Activated CD8-positive, alpha-beta memory T cell treated with anti-CD3 and anti-CD28 coated beads for 24 hours (primary cell): ENCODE measurements around the gene APOBR.
"Not testable (repeated sequence)": the region's sequence is repeated elsewhere in the genome, so short reads cannot be mapped to it uniquely, and the experiment has no call there.

Experiments used
- DNase-seq: peaks from one replicate; pipeline ENCODE4 v3.0.0-alpha.2; 2020

Gene APOBR, protein sequence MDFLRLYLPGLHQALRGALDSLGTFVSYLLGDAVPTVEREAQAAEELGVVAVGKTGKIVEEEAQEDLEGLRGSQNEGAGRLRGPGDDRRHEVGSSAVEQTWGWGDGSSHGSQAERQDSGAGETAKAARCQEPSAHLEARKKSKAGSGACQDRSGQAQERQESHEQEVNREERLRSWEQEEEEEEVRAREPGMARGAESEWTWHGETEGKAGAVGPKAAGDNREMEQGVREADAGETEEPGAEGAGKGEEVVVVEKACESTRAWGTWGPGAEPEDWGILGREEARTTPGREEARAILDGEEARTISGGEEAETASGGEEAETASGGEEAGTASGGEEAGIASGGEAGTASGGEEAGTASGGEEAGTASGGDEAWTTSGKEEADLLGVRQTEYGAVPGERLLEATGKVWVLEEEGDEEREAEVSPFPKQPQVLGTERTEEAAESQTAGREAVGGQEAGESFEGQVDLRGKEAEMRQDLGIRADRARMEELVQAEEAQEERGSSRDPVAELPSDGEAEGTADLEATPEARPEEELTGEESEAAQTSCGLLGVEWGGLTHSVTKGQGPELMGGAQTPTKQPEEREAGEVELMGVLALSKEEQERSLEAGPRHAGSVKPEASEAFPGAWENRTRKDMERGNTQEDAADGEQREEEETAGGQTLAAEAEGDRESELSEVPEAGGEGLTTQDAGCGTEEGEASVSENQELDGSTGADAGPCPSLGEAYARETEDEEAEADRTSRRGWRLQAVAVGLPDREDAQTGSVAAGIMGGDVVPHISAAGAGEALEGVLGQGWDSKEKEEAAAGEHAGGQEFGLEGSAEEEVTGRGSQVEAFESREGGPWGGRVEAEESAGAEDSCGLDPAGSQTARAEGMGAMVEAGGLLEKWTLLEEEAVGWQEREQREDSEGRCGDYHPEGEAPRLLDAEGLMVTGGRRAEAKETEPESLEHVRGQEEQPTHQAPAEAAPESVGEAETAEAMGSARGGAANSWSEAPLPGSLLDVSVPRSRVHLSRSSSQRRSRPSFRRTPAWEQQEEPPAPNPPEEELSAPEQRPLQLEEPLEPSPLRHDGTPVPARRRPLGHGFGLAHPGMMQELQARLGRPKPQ

DNA sequence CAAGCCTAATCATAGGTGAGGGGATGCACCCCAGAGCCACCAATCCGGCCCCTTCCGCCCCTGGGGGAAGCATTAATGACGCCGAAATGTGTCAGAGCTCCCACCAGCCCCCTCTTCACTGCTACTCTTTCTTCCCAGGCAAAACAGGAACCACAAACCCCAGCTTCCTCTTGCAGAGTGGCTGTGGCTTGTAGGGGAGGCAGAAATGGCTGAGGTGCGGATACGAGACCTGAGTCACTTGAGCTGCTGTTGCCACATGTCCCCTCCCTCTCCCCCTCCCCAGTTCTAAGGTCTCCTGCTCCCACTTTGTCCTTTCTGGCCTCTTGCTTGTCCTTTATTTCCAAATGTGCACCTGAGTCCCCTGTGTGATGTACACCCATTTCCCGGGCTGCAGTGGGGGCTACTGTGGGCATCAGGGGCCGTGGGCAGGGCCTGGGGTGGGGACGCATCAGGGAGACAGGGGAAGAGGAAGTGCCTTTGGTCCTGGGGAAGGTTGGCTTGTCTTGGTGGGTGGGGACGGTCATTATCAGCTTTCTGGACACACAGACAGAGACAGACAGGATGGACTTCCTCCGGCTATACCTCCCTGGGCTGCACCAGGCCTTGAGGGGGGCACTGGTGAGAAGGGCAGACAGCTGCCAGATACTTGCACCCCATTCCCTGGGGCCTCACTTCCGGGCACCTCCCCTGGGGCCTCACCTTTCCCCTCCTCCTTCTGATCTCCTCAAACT, at the start of gene APOBR:
Gene APOBR, plus strand, starts transcription at position 523 of the 731 bp plus-strand sequence. Its CDS starts 39 bp downstream, at position 562.
- peak; percentile 90 for DNase-seq

DNA sequence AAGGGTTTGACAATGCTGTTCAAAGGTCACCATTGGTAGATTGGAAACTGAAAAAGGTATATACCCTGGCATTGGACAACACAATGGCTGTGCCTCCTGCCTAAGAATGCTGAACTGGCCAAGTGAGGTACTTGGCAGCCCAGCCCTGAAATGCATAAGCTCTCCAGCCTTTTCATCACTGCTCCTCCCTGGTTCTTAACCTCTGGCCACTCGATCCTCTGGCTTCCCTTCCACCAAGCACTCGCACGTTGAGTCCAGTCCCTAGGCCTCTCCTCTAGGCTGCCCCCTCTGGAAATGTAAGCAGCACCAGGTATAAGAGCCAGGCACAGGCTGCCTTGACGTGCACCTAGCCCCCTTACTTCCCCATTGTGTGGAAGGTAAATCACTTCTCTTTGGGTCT, 48.1 kb upstream of the APOBR start:
- DNase-seq, result not testable (repeated sequence)

DNA sequence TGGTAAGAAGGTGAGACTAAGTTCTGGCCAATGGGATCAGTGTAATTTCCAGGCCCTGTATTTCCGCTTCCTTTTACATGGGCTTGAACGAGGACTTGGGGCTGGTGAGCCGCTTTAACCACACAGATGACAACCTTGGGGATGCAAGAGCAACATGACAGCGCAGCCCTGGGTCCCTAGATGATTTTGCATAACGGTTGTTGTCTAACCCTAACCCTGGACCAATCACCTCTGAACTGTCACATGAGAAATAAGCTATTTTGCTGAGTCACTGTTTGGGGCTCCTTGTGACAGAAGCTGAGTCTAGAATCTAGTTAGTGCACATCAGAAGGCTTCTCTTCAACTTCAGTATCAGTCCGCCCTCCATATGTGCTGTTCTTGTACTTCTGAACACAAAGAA, 47.4 kb upstream of the APOBR start:
- not testable (repeated sequence) for DNase-seq

DNA sequence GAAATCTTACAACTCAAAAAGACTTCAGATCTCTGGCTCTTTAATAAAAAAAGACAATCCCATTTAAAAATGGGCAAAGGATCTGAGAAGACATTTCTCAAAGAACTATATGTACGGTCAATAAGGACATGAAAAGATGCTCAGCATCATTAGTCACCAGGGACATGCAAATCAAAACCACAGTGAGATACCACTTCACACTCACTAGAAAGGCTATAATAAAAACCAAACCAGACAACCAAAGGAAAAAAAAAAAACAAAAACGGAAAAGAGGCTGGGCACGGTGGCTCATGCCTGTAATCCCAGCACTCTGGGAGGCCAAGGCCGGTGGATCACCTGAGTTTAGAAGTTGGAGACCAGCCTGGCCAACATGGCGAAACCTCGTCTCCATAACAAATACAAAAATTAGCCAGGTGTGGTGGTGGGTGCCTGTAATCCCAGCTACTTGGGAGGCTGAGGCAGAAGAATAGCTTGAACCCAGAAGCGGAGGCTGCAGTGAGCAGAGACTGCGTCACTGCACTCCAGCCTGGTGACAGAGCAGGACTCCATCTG, 20.7 kb upstream of the APOBR start:
- no peak for DNase-seq

DNA sequence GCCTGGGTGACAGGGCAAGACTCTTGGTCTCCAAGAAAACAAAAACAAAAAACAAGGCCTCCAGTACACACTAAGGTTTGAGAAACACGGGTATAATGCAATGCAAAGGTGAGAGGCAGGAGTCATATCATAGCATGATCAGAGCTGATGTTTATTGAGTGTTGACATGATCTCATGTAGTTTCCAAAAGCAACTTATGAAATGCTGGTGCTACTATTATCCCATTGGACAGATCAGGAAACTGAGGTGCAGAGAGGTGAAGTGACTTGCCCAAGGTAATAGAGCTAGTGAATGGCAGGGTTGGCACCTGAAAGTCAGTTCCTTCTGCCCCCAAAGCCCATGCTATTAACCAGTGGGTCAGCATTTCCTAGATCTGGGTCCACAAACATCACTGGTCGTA, 19.2 kb upstream of the APOBR start:
- no peak for DNase-seq

DNA sequence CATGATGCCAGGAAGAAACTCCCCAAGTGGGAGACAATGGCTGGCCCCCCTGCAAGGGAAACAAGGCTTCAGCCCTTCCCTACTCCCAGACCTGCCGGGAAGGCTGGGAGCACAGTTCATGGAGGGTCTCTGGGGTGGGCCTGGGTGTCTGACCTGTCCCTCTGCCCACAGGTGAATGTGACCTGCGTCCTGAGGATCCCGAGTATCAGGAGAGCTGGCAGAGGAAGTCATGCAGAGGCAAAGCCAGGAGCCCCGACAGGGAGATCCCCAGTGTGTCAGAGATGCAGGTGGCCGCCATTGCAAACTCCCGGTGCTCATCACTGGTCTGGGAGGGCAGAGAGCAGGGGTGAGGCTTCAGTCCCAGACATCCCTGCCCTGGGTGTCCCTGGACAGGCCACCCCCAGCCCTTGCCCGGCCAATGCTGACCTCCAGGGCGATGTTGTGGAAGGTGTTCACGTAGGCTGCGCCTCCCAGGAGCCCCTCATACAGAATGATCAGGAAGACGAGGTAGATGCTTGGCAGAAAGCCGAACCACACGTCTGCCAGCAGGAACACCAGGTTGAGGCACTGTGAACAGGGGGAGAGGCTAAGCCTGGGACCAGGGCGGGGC, 17.0 kb upstream of the APOBR start:
- DNase-seq, result no peak

DNA sequence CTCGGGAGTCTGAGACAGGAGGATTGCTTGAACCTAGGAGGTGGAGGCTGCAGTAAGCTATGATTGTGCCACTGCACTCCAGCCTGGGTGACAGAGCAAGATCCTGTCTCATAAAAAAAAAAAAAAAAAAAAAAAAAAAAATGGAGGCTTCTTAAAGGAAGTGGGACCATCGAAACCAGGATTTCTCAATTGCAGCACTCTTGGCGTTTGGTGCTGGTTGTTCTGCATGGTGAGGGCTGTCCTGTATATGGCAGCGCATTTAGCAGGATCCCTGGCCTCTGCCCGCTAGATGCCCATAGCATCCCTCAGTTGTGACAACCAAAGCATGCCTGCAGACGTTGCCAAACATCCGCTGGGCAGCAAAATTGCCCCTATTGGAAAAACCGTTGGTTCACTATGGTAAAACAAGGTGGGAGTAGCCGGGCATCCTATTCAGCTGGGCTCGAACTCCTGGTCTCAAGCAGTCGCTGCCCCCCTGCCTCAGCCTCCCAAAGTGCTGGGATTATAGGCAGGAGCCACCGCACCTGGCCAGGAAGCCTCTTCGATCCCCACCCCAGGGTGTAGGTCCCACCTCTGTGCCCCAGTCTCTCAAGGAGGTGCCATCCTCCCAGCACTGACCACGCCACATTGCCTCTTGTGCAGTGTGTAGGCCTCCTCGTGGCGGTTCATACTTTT, 15.8 kb upstream of the APOBR start:
- no peak for DNase-seq

DNA sequence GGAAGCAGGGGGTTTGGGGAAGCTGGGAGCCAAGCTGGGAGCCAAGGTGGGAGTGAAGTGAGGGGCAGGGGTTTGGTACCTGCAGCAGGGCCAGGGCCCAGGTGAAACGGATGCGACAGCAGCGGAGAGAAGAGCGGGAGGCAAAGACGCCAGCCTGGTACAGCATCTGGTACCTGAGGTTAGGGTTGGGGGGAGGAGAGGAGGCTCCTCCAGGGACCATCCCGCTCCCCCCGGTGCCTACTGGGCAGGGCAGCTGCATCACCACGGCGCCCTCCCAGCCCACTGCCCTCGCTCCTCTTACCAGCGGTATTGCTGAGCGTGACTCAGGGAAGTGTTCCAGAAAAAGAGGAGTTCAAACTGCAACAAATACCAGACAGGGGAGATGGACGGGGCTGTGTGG, 12.4 kb upstream of the APOBR start:
- no peak for DNase-seq

DNA sequence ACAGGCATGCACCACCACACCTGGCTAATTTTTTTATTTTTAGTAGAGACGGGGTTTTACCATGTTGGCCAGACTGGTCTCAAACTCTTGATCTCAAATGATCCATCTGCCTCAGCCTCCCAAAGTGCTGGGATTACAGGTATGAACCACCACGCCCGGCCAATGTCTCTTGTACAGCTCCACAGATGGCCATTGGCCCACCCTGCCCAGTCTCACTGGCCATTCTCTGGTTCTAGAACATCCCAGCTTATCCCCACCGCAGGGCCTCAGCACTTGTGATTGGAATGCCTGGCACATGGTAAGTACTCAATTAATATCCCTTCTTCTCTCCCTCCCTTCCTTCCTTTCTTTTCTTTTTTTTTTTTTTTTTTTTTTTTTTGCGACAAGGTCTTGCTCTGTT, 11.1 kb upstream of the APOBR start:
- DNase-seq, result not testable (repeated sequence)

GRCh38 chr16:28486266-28486665, 8.2 kb upstream of the APOBR start:
- DNase-seq, result no peak

DNA sequence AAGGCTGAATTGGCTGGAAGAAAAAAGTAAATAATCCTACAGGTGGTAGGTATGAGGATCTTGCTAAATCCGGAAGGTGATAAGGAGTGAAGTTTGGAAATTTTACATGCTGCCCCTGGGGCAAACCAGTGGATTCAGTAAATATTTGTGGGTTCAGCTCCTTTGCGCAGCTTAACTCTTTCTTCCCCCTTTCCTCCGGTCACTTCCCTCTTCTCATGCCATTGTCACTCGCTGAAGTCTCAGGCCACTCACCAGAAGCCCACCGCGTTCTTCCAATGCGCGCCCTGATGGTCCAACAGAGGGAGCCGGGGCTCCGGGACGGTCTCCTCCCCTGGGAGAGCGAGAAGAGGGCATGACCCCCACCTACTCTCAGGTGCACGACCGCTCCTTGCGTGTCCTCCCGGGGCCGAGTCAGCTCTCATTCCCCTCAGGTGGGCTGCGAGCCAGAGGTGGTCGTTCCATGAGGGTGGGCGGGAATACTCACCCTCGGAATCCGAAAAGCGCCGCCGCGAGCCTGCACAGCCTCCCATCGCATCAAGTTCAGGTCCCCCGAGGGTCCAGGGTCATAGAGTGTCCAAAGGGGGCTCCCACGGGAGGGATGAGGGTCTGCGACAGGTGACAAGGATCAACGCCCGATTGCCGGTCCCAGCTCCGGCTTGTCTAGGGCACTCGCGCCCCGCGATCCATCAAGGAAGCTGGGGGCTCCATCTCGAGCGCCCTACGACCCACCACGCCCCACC, 3.0 kb upstream of the APOBR start:
- no peak for DNase-seq

DNA sequence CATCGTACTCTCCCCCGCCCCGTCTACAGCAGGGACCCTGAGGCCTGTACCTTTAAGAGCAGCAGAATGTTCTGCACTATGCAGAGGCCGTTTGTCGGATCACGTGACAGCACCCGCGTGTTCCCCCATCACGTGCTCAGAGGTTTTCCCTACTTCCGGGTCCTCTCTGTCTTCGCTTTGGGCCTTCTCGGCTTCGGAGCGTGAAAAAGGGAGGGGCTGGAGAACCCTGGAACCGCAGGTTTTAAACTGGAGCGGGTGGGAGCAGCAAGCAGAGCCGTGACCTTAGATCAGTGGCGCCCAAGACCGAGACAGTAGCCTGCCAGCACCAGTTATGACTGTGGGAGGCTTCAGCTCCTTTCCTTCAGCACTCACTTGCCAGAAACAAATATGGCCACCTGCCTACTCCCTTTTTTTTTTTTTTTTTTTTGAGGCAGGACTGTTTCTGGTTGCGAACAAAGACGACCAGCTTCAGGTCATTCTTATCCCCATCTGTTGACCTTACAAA, 2.4 kb upstream of the APOBR start, which contains the start of gene CLN3:
Gene CLN3, minus strand, starts transcription at position 105 of the 505 bp plus-strand sequence. CDS start 315 bp downstream, outside the sequence.
- peak; percentile 96 for DNase-seq

GRCh38 chr16:28492511-28492910, 1.9 kb upstream of the APOBR start:
- no peak for DNase-seq

DNA sequence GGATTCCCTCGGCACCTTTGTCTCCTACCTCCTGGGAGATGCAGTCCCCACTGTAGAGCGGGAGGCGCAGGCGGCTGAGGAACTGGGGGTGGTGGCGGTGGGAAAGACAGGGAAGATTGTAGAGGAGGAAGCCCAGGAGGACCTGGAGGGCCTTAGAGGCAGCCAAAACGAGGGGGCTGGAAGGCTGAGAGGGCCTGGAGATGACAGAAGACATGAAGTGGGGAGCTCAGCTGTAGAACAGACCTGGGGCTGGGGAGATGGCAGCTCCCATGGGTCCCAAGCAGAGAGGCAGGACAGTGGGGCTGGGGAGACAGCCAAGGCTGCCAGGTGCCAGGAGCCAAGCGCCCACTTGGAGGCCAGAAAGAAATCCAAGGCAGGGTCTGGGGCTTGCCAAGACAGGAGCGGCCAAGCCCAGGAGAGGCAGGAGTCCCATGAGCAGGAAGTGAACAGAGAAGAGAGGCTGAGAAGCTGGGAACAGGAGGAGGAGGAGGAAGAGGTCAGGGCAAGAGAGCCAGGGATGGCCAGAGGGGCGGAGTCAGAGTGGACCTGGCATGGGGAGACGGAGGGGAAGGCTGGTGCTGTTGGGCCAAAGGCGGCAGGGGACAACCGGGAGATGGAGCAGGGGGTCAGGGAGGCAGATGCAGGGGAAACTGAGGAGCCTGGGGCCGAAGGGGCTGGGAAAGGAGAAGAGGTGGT, 803 bp downstream of the APOBR start:
- DNase-seq, result no peak

DNA sequence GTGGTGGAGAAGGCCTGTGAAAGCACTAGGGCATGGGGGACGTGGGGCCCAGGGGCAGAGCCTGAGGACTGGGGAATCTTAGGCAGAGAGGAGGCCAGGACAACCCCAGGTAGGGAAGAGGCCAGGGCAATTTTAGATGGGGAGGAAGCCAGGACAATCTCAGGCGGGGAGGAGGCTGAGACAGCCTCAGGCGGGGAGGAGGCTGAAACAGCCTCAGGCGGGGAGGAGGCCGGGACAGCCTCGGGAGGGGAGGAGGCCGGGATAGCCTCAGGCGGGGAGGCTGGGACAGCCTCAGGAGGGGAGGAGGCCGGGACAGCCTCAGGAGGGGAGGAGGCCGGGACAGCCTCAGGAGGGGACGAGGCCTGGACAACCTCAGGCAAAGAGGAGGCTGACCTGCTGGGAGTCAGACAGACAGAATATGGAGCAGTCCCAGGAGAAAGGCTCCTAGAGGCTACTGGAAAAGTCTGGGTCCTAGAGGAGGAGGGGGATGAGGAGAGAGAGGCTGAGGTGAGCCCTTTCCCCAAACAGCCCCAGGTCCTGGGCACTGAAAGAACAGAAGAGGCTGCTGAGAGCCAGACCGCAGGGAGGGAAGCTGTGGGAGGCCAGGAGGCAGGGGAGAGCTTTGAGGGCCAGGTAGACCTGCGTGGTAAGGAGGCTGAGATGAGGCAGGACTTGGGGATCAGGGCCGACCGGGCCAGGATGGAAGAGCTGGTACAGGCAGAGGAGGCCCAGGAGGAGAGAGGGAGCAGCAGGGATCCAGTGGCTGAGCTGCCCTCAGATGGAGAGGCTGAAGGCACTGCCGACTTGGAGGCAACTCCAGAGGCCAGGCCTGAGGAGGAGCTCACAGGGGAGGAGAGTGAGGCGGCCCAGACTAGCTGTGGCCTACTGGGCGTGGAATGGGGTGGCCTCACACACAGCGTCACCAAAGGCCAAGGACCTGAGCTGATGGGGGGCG, 1.6 kb downstream of the APOBR start:
- DNase-seq, result no peak

DNA sequence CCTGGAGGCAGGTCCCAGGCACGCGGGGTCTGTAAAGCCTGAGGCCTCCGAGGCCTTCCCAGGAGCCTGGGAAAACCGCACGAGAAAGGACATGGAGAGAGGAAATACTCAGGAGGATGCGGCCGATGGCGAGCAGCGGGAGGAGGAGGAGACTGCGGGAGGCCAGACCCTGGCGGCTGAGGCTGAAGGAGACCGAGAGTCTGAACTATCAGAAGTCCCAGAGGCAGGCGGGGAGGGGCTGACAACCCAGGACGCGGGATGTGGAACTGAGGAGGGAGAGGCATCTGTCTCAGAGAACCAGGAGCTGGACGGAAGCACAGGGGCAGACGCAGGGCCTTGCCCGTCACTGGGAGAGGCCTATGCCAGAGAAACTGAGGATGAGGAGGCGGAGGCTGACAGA, 2.4 kb downstream of the APOBR start:
- DNase-seq, result no peak

GRCh38 chr16:28497386-28497785, 2.9 kb downstream of the APOBR start:
- no peak for DNase-seq

- DNase-seq, result no peak
Measured at GRCh38 chr16:28497861-28498599, 3.6 kb downstream of the APOBR start.
